ENCODE data around the gene SMAD2.

- TF ChIP-seq CTCF (IDR thresholded peaks at IDR 0.05) (no peak), POLR2AphosphoS5 (IDR thresholded peaks at IDR 0.05; ENCODE audit: low read depth, low read length) (no peak)
Measured at GRCh38 chr18:47883771-47884413, 46.6 kb downstream of the SMAD2 start.
